SK-MEL-5 (cell line): ENCODE measurements around the gene TMEM242. TPM values are rescaled to one million over a fixed set of nuclear protein-coding genes. Genes with fewer than 3 reads are reported as not detected.

Experiments used
- DNase-seq: peaks from one replicate; pipeline ENCODE4 v3.0.0-alpha.2; 2016; ENCODE audit warnings: low read depth, low spot score
- in situ Hi-C: cut with HindIII; loops from 2 replicates; pipeline ENCODE4 v1.10.0; 2016; ENCODE audit warnings: low sequenced_read_pairs, high pct_unique_total_duplicates, low pct_unique_long_range_greater_than_20kb
- total RNA-seq: library from RNA; depleted of rRNA; stranded (reverse); fragments of >200 nt; shearing (Covaris generic); gene quantifications from 2 replicates; pipeline ENCODE4 v1.2.3, GENCODE V29; 2014

Gene TMEM242
- total RNA-seq, 1 experiment from 2014 or later: 10.9 TPM

GRCh38 chr6:157300436-157300835 lies 22.9 kb downstream of the TMEM242 start:
- DNase-seq: no peak
- in situ Hi-C loops: no loop called here

GRCh38 chr6:157300006-157300405 lies 23.3 kb downstream of the TMEM242 start:
- in situ Hi-C loops: no loop called here
- DNase-seq: no peak

- in situ Hi-C loops: no loop called here
- DNase-seq: no peak
Measured at GRCh38 chr6:157298216-157298724, 25.0 kb downstream of the TMEM242 start.

GRCh38 chr6:157294654-157295053 lies 28.7 kb downstream of the TMEM242 start:
- in situ Hi-C loops: no loop called here

GRCh38 chr6:157293780-157294179 lies 29.5 kb downstream of the TMEM242 start:
- no peak for DNase-seq
- in situ Hi-C loops: no loop called here

More at GRCh38 chr6:157294654-157295053, 28.7 kb downstream of the TMEM242 start:
- no peak for DNase-seq

GRCh38 chr6:157292202-157292601 lies 31.1 kb downstream of the TMEM242 start:
- no peak for DNase-seq
- in situ Hi-C loops: no loop called here

- in situ Hi-C loops: no loop called here
- DNase-seq: no peak
Measured at GRCh38 chr6:157291356-157291755, 32.0 kb downstream of the TMEM242 start.

GRCh38 chr6:157290797-157291196 lies 32.5 kb downstream of the TMEM242 start:
- in situ Hi-C loops: no loop called here
- no peak for DNase-seq

GRCh38 chr6:157289764-157290163 lies 33.6 kb downstream of the TMEM242 start:
- no peak for DNase-seq
- in situ Hi-C loops: no loop called here

GRCh38 chr6:157288575-157288974 lies 34.7 kb downstream of the TMEM242 start:
- no peak for DNase-seq
- in situ Hi-C loops: no loop called here

- in situ Hi-C loops: no loop called here
- no peak for DNase-seq
Measured at GRCh38 chr6:157287923-157288322, 35.4 kb downstream of the TMEM242 start.

GRCh38 chr6:157287247-157287850 lies 36.0 kb downstream of the TMEM242 start:
- in situ Hi-C loops: no loop called here

GRCh38 chr6:157285422-157285779 lies 37.9 kb downstream of the TMEM242 start:
- in situ Hi-C loops: no loop called here
- no peak for DNase-seq

More at GRCh38 chr6:157287247-157287850, 36.0 kb downstream of the TMEM242 start:
- DNase-seq: no peak

GRCh38 chr6:157284738-157285421 lies 38.4 kb downstream of the TMEM242 start:
- in situ Hi-C loops: no loop called here

GRCh38 chr6:157283900-157284737 lies 39.2 kb downstream of the TMEM242 start:
- no peak for DNase-seq
- in situ Hi-C loops: no loop called here

More at GRCh38 chr6:157284738-157285421, 38.4 kb downstream of the TMEM242 start:
- DNase-seq: no peak

GRCh38 chr6:157283330-157283898 lies 39.9 kb downstream of the TMEM242 start:
- no peak for DNase-seq
- in situ Hi-C loops: no loop called here

- in situ Hi-C loops: no loop called here
- no peak for DNase-seq
Measured at GRCh38 chr6:157282284-157282683, 41.0 kb downstream of the TMEM242 start.

GRCh38 chr6:157281570-157281969 lies 41.7 kb downstream of the TMEM242 start:
- peak; percentile 55 for DNase-seq
- in situ Hi-C loops: no loop called here
